RWPE1 (cell line): ENCODE results near the gene RAB11FIP4.

ENCODE experiments used
- CTCF ChIA-PET: fragments of 350-600 bp; sonication (Branson Sonifier 250); formaldehyde crosslinking; extraction: SDS; loops from one replicate; lab custom pipeline; 2021; lab: Yijun Ruan, JAX
- POLR2A ChIA-PET: fragments of 400-600 bp; formaldehyde crosslinking; extraction: SDS; loops from one replicate; lab custom pipeline; 2020; ENCODE audit warnings: antibody characterized with exemption; ENCODE audit not compliant: low non-redundant PET; lab: Yijun Ruan, JAX
- DNase-seq: peaks from one replicate; pipeline ENCODE4 v3.0.0; 2012; ENCODE audit warnings: low spot score
- H3K27ac ChIP-seq: fragments of 450-650 bp; 2 replicates; pipeline ENCODE4 v1.5.1; 2017
- TF ChIP-seq, protein P1 (sequence below): fragments of 450-650 bp; conservative IDR thresholded peaks from 2 replicates; pipeline ENCODE4 v1.5.1; 2017; ENCODE audit warnings: low read depth, mild to moderate bottlenecking

The RAB11FIP4 gene

DNA sequence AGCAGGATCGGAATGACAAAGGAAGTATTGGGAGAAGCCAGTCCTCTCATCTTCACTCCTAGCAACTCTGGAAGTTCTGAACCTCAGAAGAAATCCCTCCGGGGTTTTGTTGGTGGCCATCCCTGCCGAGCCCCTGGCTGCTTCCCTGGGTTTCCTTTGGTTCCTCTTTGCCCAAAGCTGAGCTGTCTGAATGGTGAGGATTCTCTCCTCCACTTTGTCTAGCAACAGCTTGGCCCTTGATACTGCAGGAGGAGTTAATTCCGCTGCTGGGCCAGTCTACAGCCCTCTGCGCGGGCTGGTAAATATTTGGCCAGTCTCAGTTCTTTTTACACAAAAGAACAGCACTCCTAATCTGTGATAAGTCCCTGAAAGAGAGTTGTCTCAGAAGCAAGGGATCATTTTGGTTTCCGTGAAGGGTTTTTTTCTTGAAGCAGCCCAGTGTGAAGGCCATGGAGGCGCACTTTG lies 170.9 kb downstream of the RAB11FIP4 start:
- POLR2A ChIA-PET, result interaction anchor here (1.5 kb wide), 1 partner anchor 19 kb away, joined by 5 read pairs; no protein-coding TSS in a partner anchor
- CTCF ChIA-PET, result interaction anchor here (0.6 to 6.2 kb wide), 3 partner anchors 98 to 279 kb away, joined by 3 to 85 read pairs (median 3); no protein-coding TSS in a partner anchor
- no peak for DNase-seq
- TF ChIP-seq, protein P1, sequence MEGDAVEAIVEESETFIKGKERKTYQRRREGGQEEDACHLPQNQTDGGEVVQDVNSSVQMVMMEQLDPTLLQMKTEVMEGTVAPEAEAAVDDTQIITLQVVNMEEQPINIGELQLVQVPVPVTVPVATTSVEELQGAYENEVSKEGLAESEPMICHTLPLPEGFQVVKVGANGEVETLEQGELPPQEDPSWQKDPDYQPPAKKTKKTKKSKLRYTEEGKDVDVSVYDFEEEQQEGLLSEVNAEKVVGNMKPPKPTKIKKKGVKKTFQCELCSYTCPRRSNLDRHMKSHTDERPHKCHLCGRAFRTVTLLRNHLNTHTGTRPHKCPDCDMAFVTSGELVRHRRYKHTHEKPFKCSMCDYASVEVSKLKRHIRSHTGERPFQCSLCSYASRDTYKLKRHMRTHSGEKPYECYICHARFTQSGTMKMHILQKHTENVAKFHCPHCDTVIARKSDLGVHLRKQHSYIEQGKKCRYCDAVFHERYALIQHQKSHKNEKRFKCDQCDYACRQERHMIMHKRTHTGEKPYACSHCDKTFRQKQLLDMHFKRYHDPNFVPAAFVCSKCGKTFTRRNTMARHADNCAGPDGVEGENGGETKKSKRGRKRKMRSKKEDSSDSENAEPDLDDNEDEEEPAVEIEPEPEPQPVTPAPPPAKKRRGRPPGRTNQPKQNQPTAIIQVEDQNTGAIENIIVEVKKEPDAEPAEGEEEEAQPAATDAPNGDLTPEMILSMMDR, result no peak
- H3K27ac ChIP-seq, result peak overlapping the region; percentile 47

DNA sequence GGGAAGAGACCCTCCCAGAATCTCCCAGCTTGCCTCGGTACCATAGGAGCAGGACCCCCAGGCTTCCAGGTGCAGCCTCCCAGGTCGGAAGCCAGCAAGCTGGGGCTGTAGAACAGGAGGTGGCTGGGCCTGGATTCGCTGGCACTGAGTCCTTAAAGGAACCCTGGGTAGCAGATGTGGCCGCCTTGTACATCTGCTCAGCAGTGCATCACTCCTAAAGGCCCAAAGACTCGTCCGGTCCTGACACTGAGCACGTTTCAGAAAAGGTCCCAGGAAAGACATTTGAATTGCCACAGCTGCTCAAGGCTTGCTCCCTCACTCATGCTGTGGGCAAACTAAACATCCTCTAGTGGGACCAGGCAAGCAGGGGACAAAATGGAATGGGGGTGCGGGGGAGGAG lies 172.8 kb downstream of the RAB11FIP4 start:
- ChIA-PET POLR2A (no interaction called here), CTCF (interaction anchor here (0.8 kb wide), 1 partner anchor 337 kb away, joined by 3 read pairs; the partner anchor contains the start of gene UTP6)
- TF ChIP-seq, protein P1, result no peak
- peak overlapping the region; percentile 74 for H3K27ac ChIP-seq
- DNase-seq, result no peak

DNA sequence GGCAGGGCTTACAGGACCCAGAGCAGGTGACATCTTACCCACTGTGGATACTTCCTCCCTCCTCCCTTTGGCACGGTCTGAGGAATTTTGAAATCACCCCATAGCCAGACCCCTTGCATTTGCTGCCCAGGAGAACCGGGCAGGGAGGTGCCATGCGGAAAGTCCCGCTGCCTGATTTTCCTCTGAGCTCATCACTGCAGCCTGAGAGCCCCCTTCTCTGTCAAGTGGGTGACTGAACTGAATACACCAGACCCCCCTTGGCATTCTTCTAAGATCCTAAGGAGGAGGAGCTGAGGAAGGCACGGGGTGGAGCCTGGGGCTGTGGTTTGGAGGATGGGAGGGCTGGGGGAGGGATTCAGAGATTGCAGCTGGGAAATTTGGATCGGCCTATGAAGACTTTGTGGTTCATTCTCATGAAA lies 173.4 kb downstream of the RAB11FIP4 start:
- CTCF ChIA-PET, result interaction anchor here (0.6 kb wide), 1 partner anchor 163 kb away, joined by 3 read pairs; no protein-coding TSS in a partner anchor
- TF ChIP-seq, protein P1, result no peak
- peak overlapping the region; percentile 74 for H3K27ac ChIP-seq
- DNase-seq, result no peak
- POLR2A ChIA-PET, result no interaction called here

DNA sequence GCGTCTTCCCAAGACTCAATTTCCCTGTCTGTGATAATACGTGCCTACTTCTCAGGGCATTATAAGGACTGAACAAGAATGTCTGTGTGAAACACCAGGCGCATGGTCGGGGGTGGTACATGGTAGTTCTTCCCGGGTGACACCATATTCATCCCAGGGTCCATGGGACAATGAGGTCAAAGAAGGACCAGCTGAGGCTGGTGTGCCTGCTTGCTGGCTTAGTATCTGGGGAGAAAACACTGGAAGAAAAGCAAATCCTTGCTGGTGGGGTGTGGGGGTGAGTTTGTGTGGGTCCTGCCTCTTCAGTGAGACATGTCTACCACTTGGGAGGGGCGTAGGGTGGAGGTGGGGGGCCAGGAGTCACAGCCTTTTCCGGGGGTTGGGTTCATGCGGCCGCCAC lies 174.2 kb downstream of the RAB11FIP4 start:
- ChIA-PET CTCF (interaction anchor here (0.6 to 1.6 kb wide), 2 partner anchors 162 to 277 kb away, joined by 3 to 4 read pairs; no protein-coding TSS in a partner anchor), POLR2A (no interaction called here)
- TF ChIP-seq, protein P1, result no peak
- H3K27ac ChIP-seq, result peak overlapping the region; percentile 74
- DNase-seq, result no peak

DNA sequence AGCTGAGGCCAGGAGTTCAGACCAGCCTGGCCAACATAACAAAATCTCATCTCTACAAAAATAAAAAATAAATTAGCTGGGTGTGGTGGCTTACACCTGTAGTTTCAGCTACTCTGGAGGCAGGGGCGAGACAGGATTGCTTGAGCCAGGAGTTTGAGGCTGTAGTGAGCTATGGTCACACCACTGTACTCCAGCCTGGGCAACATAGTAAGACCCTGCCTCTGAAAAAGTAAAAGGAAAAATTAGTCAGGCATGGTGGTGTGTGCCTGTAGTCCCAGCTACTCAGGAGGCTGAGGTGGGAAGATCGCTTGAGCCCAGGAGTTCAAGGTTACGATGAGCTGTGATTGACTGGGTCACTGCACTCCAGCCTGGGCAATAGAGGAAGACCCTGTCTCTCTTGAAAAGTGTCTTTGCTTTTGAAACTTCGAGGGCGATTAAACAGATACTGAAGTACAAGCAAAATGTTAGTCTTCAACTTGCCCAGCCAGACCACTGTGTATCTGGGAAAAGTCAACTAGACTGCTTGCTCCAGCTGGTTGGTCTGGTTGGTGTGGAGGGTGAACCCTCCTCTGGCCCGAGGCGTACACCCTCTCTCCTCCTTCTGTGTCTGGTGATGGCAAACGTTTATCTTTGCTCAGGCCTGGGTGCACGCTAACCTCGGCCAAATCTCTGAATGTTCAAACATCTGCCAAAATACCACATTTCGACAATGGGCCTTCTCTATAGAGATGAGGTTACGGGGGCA lies 174.9 kb downstream of the RAB11FIP4 start:
- TF ChIP-seq, protein P1, result no peak
- CTCF ChIA-PET, result interaction anchor here (1.6 kb wide), 1 partner anchor 276 kb away, joined by 4 read pairs; no protein-coding TSS in a partner anchor
- DNase-seq, result no peak
- peak overlapping the region; percentile 74 for H3K27ac ChIP-seq
- POLR2A ChIA-PET, result no interaction called here

DNA sequence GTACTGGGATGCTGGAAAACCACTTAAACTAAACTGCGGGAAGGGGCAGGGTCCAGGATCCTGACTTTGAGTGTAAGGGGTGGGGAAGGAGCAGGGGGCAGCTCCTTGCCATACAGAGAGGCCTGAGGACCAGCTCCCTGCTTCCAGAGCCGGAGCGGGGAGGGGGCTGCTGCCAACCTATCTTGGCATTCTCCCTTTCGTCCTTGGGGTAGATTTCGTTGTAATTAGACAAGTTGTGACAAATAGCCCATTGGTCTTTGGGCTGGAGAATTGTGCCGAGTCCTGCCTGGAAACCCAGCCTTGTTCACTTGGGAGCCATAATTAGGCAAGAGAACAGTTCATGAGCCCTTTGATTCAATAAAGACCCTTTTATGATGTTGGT lies 175.5 kb downstream of the RAB11FIP4 start:
- ChIA-PET CTCF (interaction anchor here (1.6 kb wide), 1 partner anchor 276 kb away, joined by 4 read pairs; no protein-coding TSS in a partner anchor), POLR2A (no interaction called here)
- TF ChIP-seq, protein P1, result no peak
- peak overlapping the region; percentile 74 for H3K27ac ChIP-seq
- no peak for DNase-seq
